HCT116 (cell line): Measurements from ENCODE around the gene TBCD. TPM values are rescaled to one million over a fixed set of nuclear protein-coding genes. Genes with fewer than 3 reads are reported as not detected.

ENCODE experiments used
- ATAC-seq: fragments of 200-7000 bp; cut with Tn5 transposase; 2 replicates; pipeline ENCODE4 v1.9.1; 2020; ENCODE audit warnings: mild to moderate bottlenecking, moderate library complexity
- BruUV-seq: library from RNA; stranded (reverse); fragments of 400-500 nt; replicated peaks from 2 replicates; lab custom pipeline; 2021; lab: Mats Ljungman, UMichigan
- CTCF ChIA-PET: fragments of 300-600 bp; sonication (Branson Sonifier 250); formaldehyde crosslinking; loops from one replicate; lab custom pipeline; 2021; ENCODE audit warnings: antibody characterized with exemption; lab: Charles Lee
- POLR2A ChIA-PET: fragments of 300-600, 350-600 bp; sonication (Branson Sonifier 250); formaldehyde crosslinking; loops from one replicate; lab custom pipeline; 2021; ENCODE audit warnings: antibody characterized with exemption; lab: Charles Lee
- RAD21 ChIA-PET, 2 experiments: fragments of 300-600 bp; sonication (Branson Sonifier 250); formaldehyde crosslinking; loops; one replicate each; lab custom pipeline; 2023; ENCODE audit warnings: low total read pairs in 2 of 2; ENCODE audit not compliant: uncharacterized antibody in 2 of 2, unreplicated experiment in 2 of 2, low non-redundant PET in 1 of 2; lab: Charles Lee
- DNase-seq: peaks from one replicate; pipeline ENCODE4 v3.0.0-alpha.2; 2010; ENCODE audit warnings: low read depth, low spot score
- H2AFZ ChIP-seq: fragments of 200-600 bp; shearing (Covaris generic), sonication (generic); 2 replicates; pipeline ENCODE4 v1.6.1; 2017; ENCODE audit warnings: low read depth, mixed run types, mixed read lengths, antibody characterized with exemption, low read length; ENCODE audit not compliant: poor library complexity, severe bottlenecking
- H3K27ac ChIP-seq: 2 replicates; pipeline ENCODE4 v1.5.1; 2012; ENCODE audit warnings: low read depth, low read length
- H3K27me3 ChIP-seq: fragments of 200-600 bp; sonication (generic); 2 replicates; pipeline ENCODE4 v1.6.1; 2016; ENCODE audit warnings: mixed run types, low read length, mixed read lengths; ENCODE audit not compliant: insufficient read depth
- H3K36me3 ChIP-seq, 2 experiments: fragments of 200-500 bp in 1 of 2; fragments of 200-600 bp in 1 of 2; sonication (Bioruptor generic) in 1 of 2; sonication (generic) in 1 of 2; 2 replicates each; pipeline versions ENCODE4 v1.5.1 to v1.6.1; 2014 to 2016; ENCODE audit warnings: low read length in 2 of 2, inconsistent platforms in 1 of 2, mixed read lengths in 1 of 2, mixed run types in 1 of 2; ENCODE audit not compliant: insufficient read depth in 2 of 2, control insufficient read depth in 1 of 2
- H3K4me1 ChIP-seq, 2 experiments: fragments of 200-600 bp in 1 of 2; sonication (generic) in 1 of 2; 2 replicates each; pipeline versions ENCODE4 v1.5.1 to v1.6.1; 2012 to 2017; ENCODE audit warnings: low read length in 2 of 2, inconsistent platforms in 1 of 2, mild to moderate bottlenecking in 1 of 2, mixed read lengths in 1 of 2, mixed run types in 1 of 2, moderate library complexity in 1 of 2; ENCODE audit not compliant: insufficient read depth in 2 of 2, control insufficient read depth in 1 of 2
- H3K4me2 ChIP-seq: fragments of 200-600 bp; sonication (generic); 2 replicates; pipeline ENCODE4 v1.6.1; 2017; ENCODE audit warnings: mixed run types, low read length, mixed read lengths
- H3K4me3 ChIP-seq, 2 experiments: fragments of 200-600 bp in 1 of 2; sonication (generic) in 1 of 2; replicated peaks in 1 of 2; 2 replicates each; pipeline ENCODE4 v1.5.1; 2011 to 2016; ENCODE audit warnings: low read length in 2 of 2, control low read depth in 1 of 2, low read depth in 1 of 2, mild to moderate bottlenecking in 1 of 2, mixed read lengths in 1 of 2, mixed run types in 1 of 2
- H3K79me2 ChIP-seq: fragments of 200-600 bp; sonication (generic); 2 replicates; pipeline ENCODE4 v1.6.1; 2017; ENCODE audit warnings: mild to moderate bottlenecking, mixed run types, low read length, moderate library complexity, mixed read lengths; ENCODE audit not compliant: insufficient read depth
- H3K9ac ChIP-seq: fragments of 200-600 bp; sonication (generic); 2 replicates; pipeline ENCODE4 v1.6.1; 2016; ENCODE audit warnings: low read length, mixed read lengths
- H3K9me2 ChIP-seq: fragments of 200-600 bp; sonication (generic), shearing (Covaris generic); 2 replicates; pipeline ENCODE4 v1.6.1; 2017; ENCODE audit warnings: mixed run types, mild to moderate bottlenecking, moderate library complexity; ENCODE audit not compliant: insufficient read depth
- H3K9me3 ChIP-seq, 2 experiments: fragments of 200-500 bp in 1 of 2; fragments of 200-600 bp in 1 of 2; sonication (Bioruptor generic) in 1 of 2; sonication (generic) in 1 of 2; 2 replicates each; pipeline ENCODE4 v1.6.1; 2014 to 2017; ENCODE audit warnings: low read length in 2 of 2, mixed read lengths in 2 of 2, inconsistent platforms in 1 of 2, low read depth in 1 of 2, mild to moderate bottlenecking in 1 of 2, mixed run types in 1 of 2, moderate library complexity in 1 of 2; ENCODE audit not compliant: control insufficient read depth in 1 of 2, insufficient read depth in 1 of 2
- H4K20me1 ChIP-seq: fragments of 200-600 bp; sonication (generic), shearing (Covaris generic); 2 replicates; pipeline ENCODE4 v1.6.1; 2017; ENCODE audit warnings: mixed run types, mild to moderate bottlenecking, moderate library complexity; ENCODE audit not compliant: insufficient read depth
- CBX3 ChIP-seq: IDR thresholded peaks from 2 replicates; pipeline ENCODE4 v1.6.1; 2012; ENCODE audit warnings: low read depth
- EGR1 ChIP-seq: IDR thresholded peaks from 2 replicates; pipeline ENCODE4 v1.6.1; 2012; ENCODE audit warnings: low read depth
- ELF1 ChIP-seq: IDR thresholded peaks from 2 replicates; pipeline ENCODE4 v1.6.1; 2012; ENCODE audit warnings: low read depth, borderline replicate concordance
- EZH2 ChIP-seq: fragments of 200-600 bp; sonication (generic); IDR thresholded peaks from 2 replicates; pipeline ENCODE4 v1.6.1; 2017; ENCODE audit warnings: antibody characterized with exemption, mixed run types
- EZH2phosphoT487 ChIP-seq: fragments of 200-600 bp; IDR thresholded peaks from 2 replicates; pipeline ENCODE4 v1.6.1; 2018; ENCODE audit warnings: antibody characterized with exemption, borderline replicate concordance
- FOSL1 ChIP-seq: IDR thresholded peaks from 2 replicates; pipeline ENCODE4 v1.6.1; 2012; ENCODE audit warnings: low read depth
- JUND ChIP-seq: IDR thresholded peaks from 2 replicates; pipeline ENCODE4 v1.6.1; 2012
- POLR2A ChIP-seq: IDR thresholded peaks from 2 replicates; pipeline ENCODE4 v1.7.0; 2011; ENCODE audit warnings: borderline replicate concordance; ENCODE audit not compliant: insufficient read depth, insufficient read length; ENCODE audit errors: extremely low read depth
- POLR2AphosphoS5 ChIP-seq: IDR thresholded peaks from 2 replicates; pipeline ENCODE4 v1.6.1; 2011; ENCODE audit warnings: mild to moderate bottlenecking, low read depth, low read length, moderate library complexity
- RAD21 ChIP-seq: IDR thresholded peaks from 2 replicates; pipeline ENCODE4 v1.6.1; 2012; ENCODE audit warnings: low read depth, mild to moderate bottlenecking
- SIN3A ChIP-seq: IDR thresholded peaks from 2 replicates; pipeline ENCODE4 v1.6.1; 2012; ENCODE audit warnings: low read depth
- SP1 ChIP-seq: IDR thresholded peaks from 2 replicates; pipeline ENCODE4 v1.6.1; 2012; ENCODE audit warnings: low read depth
- SRF ChIP-seq: IDR thresholded peaks from 2 replicates; pipeline ENCODE4 v1.6.1; 2012; ENCODE audit warnings: low read depth
- TCF7L2 ChIP-seq: IDR thresholded peaks from 2 replicates; pipeline ENCODE4 v1.7.0; 2011; ENCODE audit warnings: borderline replicate concordance, inconsistent platforms; ENCODE audit not compliant: insufficient read depth, insufficient read length; ENCODE audit errors: extremely low read depth
- YY1 ChIP-seq: IDR thresholded peaks from 2 replicates; pipeline ENCODE4 v1.6.1; 2011; ENCODE audit warnings: low read length, low read depth, moderate library complexity, mild to moderate bottlenecking; ENCODE audit not compliant: insufficient replicate concordance; ENCODE audit errors: extremely low read depth
- ZBTB33 ChIP-seq: IDR thresholded peaks from 2 replicates; pipeline ENCODE4 v1.6.1; 2011; ENCODE audit warnings: mild to moderate bottlenecking, low read length, moderate library complexity; ENCODE audit not compliant: insufficient replicate concordance; ENCODE audit errors: extremely low read depth
- ZFX ChIP-seq: fragments of 450-650 bp; IDR thresholded peaks from 2 replicates; pipeline ENCODE4 v1.6.1; 2017
- ZNF274 ChIP-seq: fragments of 200-500 bp; sonication (Bioruptor generic); IDR thresholded peaks from 2 replicates; pipeline ENCODE4 v1.6.1; 2014; ENCODE audit warnings: mild to moderate bottlenecking, low read depth, low read length, inconsistent platforms
- intact Hi-C: fragments of 100-400 bp; cut with micrococcal nuclease; formaldehyde crosslinking; loops from 2 replicates; pipeline ENCODE4 v1.10.0; 2022
- total RNA-seq: library from RNA; stranded (reverse); gene quantifications from one replicate; pipeline ENCODE4 v1.2.1, GENCODE V29; 2021; ENCODE audit not compliant: unreplicated experiment
- TF ChIP-seq, protein P1 (sequence below), 3 experiments: fragments of 200-600 bp in 1 of 3; sonication (generic) in 1 of 3; IDR thresholded peaks in 2 of 3; conservative IDR thresholded peaks in 1 of 3; 2 replicates each; pipeline ENCODE4 v1.5.1; 2012 to 2017; ENCODE audit warnings: low read depth in 2 of 3, low read length in 2 of 3, antibody characterized with exemption in 1 of 3, borderline replicate concordance in 1 of 3, control low read depth in 1 of 3, mild to moderate bottlenecking in 1 of 3, mixed read lengths in 1 of 3, mixed run types in 1 of 3, moderate library complexity in 1 of 3; ENCODE audit not compliant: insufficient read depth in 1 of 3
- TF ChIP-seq, protein P2 (sequence below): IDR thresholded peaks from 2 replicates; pipeline ENCODE4 v1.6.1; 2012

TBCD gene
- total RNA-seq, 1 experiment from 2014 or later: 152 TPM

DNA sequence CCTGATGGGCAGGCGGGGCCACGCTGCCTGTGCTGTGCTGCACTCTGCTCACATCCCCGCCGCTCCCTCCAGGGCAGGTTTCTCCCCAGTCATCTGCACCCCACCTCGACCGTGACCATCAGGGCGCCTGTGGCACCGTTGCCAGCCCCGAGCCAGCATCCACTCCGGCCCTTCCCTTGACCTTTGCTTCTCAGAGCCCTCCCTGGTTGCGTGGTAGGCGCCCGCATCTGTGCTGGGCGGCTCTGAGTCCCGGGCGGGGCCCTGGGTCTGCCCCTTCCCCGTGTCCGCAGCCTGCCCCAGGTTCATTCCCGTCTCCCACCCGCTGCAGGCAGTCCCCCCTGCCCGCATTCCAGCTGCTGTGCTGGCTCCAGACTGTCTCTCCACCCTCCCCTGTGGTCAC is 54.8 kb downstream of the TBCD start:
- TF ChIP-seq ELF1 (no peak), ZFX (no peak), SRF (no peak), JUND (no peak), TCF7L2 (no peak), EZH2phosphoT487 (no peak), FOSL1 (no peak), EGR1 (no peak), SP1 (no peak), CBX3 (no peak), RAD21 (no peak), POLR2AphosphoS5 (no peak), YY1 (no peak), ZBTB33 (no peak), ZNF274 (no peak), POLR2A (no peak), EZH2 (no peak), SIN3A (no peak)
- TF ChIP-seq, protein P1, sequence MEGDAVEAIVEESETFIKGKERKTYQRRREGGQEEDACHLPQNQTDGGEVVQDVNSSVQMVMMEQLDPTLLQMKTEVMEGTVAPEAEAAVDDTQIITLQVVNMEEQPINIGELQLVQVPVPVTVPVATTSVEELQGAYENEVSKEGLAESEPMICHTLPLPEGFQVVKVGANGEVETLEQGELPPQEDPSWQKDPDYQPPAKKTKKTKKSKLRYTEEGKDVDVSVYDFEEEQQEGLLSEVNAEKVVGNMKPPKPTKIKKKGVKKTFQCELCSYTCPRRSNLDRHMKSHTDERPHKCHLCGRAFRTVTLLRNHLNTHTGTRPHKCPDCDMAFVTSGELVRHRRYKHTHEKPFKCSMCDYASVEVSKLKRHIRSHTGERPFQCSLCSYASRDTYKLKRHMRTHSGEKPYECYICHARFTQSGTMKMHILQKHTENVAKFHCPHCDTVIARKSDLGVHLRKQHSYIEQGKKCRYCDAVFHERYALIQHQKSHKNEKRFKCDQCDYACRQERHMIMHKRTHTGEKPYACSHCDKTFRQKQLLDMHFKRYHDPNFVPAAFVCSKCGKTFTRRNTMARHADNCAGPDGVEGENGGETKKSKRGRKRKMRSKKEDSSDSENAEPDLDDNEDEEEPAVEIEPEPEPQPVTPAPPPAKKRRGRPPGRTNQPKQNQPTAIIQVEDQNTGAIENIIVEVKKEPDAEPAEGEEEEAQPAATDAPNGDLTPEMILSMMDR (IDR thresholded peaks at IDR 0.05 in 2 of 3, conservative IDR thresholded peaks at IDR 0.05 in 1 of 3; ENCODE audit: borderline replicate concordance in 1 of 3, insufficient read depth in 1 of 3, low read depth in 2 of 3, low read length in 2 of 3): no peak
- TF ChIP-seq, protein P2, sequence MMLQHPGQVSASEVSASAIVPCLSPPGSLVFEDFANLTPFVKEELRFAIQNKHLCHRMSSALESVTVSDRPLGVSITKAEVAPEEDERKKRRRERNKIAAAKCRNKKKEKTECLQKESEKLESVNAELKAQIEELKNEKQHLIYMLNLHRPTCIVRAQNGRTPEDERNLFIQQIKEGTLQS: no peak
- 0 out of 2 replicates have a peak, but pooled peaks cover 4% of the 10 kb centered on the region for H4K20me1 ChIP-seq
- DNase-seq (no peak), ATAC-seq (no peak)
- no peak overlapping the region for H3K4me2 ChIP-seq
- H3K4me1 ChIP-seq: no peaks in the 10 kb centered on the region
- no TSS peak for BruUV-seq
- H3K4me3 ChIP-seq: no peak overlapping the region
- ChIA-PET CTCF (no interaction called here), POLR2A (no interaction called here), RAD21 (no interaction called here)
- no peak overlapping the region for H3K27ac ChIP-seq
- no peaks in the 10 kb centered on the region for H3K9me3 ChIP-seq
- intact Hi-C loops: no loop called here
- no peaks in the 10 kb centered on the region for H3K9me2 ChIP-seq
- peaks cover 26% of the 10 kb centered on the region for H3K79me2 ChIP-seq
- H3K36me3 ChIP-seq: peaks cover 2 to 19% of the 10 kb centered on the region in 2 experiments; a peak in 1 of 4 replicates
- no peaks in the 10 kb centered on the region for H3K27me3 ChIP-seq
- H3K9ac ChIP-seq: no peak overlapping the region
- no peak overlapping the region for H2AFZ ChIP-seq
